ENCODE data around the gene TMEM18. TPM values are rescaled to one million over a fixed set of nuclear protein-coding genes. Genes with fewer than 3 reads are reported as not detected.
A peak's percentile ranks its signal among the peaks of the same experiment; 100 is the strongest.

TMEM18 gene
- total RNA-seq, 1 donor from 2014 or later: 34.6 TPM

DNA sequence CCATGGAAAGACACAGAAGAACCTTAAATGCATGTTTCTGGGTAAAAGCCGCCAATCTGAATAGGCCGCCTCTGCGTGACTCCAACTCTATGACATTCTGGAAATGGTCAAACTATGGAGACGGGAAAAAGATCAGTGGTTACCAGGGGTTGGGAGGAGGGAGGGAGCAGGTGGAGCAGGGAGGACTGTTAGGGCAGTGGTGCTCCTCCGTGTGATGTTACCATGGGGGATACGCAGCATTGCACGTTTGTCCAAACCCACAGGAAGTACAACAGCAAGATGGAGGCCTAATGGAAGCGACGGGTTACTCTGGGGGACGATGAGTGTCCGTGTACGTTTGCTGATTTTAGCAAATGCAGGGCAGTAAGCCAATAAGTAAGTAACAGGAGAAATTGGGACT is 17.2 kb downstream of the TMEM18 start:
- no peak overlapping the region for H3K4me3 Mint-ChIP-seq
- H3K4me1 Mint-ChIP-seq: peaks cover 16% of the 10 kb centered on the region
- H3K9me3 Mint-ChIP-seq: peaks cover 4% of the 10 kb centered on the region
- TF ChIP-seq, protein P1, sequence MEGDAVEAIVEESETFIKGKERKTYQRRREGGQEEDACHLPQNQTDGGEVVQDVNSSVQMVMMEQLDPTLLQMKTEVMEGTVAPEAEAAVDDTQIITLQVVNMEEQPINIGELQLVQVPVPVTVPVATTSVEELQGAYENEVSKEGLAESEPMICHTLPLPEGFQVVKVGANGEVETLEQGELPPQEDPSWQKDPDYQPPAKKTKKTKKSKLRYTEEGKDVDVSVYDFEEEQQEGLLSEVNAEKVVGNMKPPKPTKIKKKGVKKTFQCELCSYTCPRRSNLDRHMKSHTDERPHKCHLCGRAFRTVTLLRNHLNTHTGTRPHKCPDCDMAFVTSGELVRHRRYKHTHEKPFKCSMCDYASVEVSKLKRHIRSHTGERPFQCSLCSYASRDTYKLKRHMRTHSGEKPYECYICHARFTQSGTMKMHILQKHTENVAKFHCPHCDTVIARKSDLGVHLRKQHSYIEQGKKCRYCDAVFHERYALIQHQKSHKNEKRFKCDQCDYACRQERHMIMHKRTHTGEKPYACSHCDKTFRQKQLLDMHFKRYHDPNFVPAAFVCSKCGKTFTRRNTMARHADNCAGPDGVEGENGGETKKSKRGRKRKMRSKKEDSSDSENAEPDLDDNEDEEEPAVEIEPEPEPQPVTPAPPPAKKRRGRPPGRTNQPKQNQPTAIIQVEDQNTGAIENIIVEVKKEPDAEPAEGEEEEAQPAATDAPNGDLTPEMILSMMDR (IDR thresholded peaks at IDR 0.05): no peak
- no peak overlapping the region for H3K27ac Mint-ChIP-seq
- H3K27me3 Mint-ChIP-seq: no peaks in the 10 kb centered on the region
- DNase-seq (no peak), ATAC-seq (ENCODE audit: low read depth) (no peak)
- H3K36me3 Mint-ChIP-seq (ENCODE audit: low read depth): peaks cover 21% of the 10 kb centered on the region
- ChIA-PET POLR2A (no interaction called here), CTCF (no interaction called here)
- intact Hi-C loops (cut with micrococcal nuclease): loop anchor here (10.0 kb wide), 1 partner anchor 415 kb away; no protein-coding TSS in a partner anchor

DNA sequence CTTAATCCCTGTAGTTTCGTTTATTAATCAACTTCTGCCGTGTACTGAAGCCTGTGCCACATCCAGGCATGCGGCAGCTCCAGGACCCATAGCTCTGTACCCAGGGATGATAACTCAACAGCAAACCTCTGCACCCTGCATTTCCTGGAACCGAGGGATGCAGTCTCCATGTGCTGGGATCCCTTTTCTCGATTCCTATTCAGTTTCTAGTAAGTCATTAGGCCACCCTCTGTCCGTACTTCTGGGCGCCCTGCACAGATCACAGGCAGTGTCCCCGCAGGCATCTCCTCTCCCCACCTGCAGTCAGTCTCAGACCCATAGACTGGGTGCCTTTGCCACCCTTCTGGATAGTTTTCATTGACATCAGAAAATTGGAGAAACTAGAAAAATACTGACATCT is 18.8 kb downstream of the TMEM18 start:
- no peak for ATAC-seq (ENCODE audit: low read depth)
- H3K4me1 Mint-ChIP-seq: peaks cover 16% of the 10 kb centered on the region
- intact Hi-C loops (cut with micrococcal nuclease): no loop called here
- DNase-seq: no peak
- no peaks in the 10 kb centered on the region for H3K9me3 Mint-ChIP-seq
- no peak overlapping the region for H3K4me3 Mint-ChIP-seq
- peaks cover 2% of the 10 kb centered on the region for H3K27me3 Mint-ChIP-seq
- POLR2A ChIA-PET: no interaction called here
- H3K27ac Mint-ChIP-seq: no peak overlapping the region
- TF ChIP-seq, protein P1 (IDR thresholded peaks at IDR 0.05): no peak
- CTCF ChIA-PET: no interaction called here
- peaks cover 9% of the 10 kb centered on the region for H3K36me3 Mint-ChIP-seq (ENCODE audit: low read depth)

DNA sequence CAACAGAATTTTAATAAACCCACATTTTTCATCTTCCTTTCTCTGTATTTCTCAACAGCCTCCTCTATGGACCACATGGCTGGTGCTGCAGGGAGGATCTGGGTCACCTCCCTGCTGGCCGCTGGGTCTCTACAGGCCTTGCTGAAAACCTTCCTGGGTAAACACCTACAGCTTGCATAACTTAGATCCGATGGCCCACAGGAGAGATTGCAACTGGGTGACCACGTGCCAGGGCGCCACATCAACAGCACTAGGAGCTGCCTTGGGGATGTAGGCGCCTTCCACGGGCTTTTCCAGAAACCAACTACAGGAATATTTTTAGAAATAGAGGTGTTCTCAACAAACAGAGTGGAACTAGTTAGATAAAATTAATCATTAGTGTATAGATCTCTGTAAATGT is 19.4 kb downstream of the TMEM18 start:
- Mint-ChIP-seq H3K36me3 (ENCODE audit: low read depth) (peaks cover 3% of the 10 kb centered on the region), H3K9me3 (no peaks in the 10 kb centered on the region), H3K27ac (no peak overlapping the region), H3K4me1 (peaks cover 14% of the 10 kb centered on the region), H3K4me3 (no peak overlapping the region), H3K27me3 (peaks cover 2% of the 10 kb centered on the region)
- POLR2A ChIA-PET: no interaction called here
- no peak for DNase-seq
- CTCF ChIA-PET: no interaction called here
- TF ChIP-seq, protein P1 (IDR thresholded peaks at IDR 0.05): no peak
- intact Hi-C loops (cut with micrococcal nuclease): no loop called here
- ATAC-seq (ENCODE audit: low read depth): no peak

DNA sequence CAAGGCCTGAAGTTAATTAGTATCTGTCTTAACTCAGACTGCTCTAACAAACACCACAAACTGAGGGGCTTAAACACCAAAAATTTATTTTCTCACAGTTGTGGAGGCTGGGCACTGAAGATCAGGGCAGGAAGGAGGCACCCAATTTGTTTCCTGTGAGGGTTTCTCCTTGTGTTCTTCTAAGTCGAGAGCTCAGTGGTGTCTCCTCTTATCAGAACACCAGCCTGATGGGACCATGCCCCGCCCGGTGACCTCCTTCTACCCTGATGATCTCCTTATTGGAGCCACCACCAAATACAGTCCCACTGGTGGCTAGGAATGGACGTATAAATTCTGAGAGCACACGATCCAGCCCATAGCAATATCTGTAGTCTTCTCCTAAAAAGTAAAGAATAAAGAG is 20.5 kb downstream of the TMEM18 start:
- Mint-ChIP-seq H3K4me1 (peaks cover 5% of the 10 kb centered on the region), H3K9me3 (no peaks in the 10 kb centered on the region), H3K4me3 (no peak overlapping the region), H3K36me3 (ENCODE audit: low read depth) (no peaks in the 10 kb centered on the region), H3K27ac (no peak overlapping the region), H3K27me3 (peaks cover 2% of the 10 kb centered on the region)
- CTCF ChIA-PET: no interaction called here
- ATAC-seq (ENCODE audit: low read depth): no peak
- POLR2A ChIA-PET: no interaction called here
- DNase-seq: no peak
- TF ChIP-seq, protein P1 (IDR thresholded peaks at IDR 0.05): no peak
- intact Hi-C loops (cut with micrococcal nuclease): no loop called here

DNA sequence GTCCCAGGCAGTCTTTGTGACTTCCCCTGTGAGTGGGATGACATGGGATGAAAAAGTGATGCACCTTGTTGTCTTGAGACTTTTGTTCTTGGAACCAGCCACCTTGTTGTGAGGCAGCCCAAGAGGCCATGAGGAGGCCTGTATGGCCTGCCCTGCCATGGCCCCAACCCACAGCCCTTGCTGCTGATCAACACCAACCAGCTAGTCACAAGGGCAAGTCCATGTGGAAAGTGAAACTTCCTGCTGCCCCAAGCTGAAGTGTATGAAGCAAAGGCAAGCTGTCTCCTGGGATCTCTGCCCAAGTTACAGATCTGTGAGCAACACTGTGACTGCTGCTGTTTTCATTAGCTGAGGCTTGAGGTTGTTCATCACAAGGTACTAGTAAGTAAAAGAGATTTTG is 21.6 kb downstream of the TMEM18 start:
- POLR2A ChIA-PET: no interaction called here
- H3K9me3 Mint-ChIP-seq: no peaks in the 10 kb centered on the region

More for the DNA sequence above, 21.6 kb downstream of the TMEM18 start:
- Mint-ChIP-seq H3K36me3 (ENCODE audit: low read depth) (no peaks in the 10 kb centered on the region), H3K4me1 (no peaks in the 10 kb centered on the region), H3K27ac (no peak overlapping the region), H3K27me3 (peaks cover 2% of the 10 kb centered on the region), H3K4me3 (no peak overlapping the region)
- TF ChIP-seq, protein P1 (IDR thresholded peaks at IDR 0.05): no peak
- ATAC-seq (ENCODE audit: low read depth) (no peak), DNase-seq (peak; percentile 7)
- intact Hi-C loops (cut with micrococcal nuclease): no loop called here
- CTCF ChIA-PET: no interaction called here
